Breast epithelium (tissue), 4 donors: ENCODE measurements around the gene HNRNPUL1. TPM values are rescaled to one million over a fixed set of nuclear protein-coding genes. Genes with fewer than 3 reads are reported as not detected.

Experiments used
- DNase-seq, 2 donors: peaks; one replicate each; pipeline ENCODE4 v3.0.0-alpha.2; 2019; ENCODE audit warnings: low spot score in 2 of 2
- H3K27ac ChIP-seq, 2 donors: fragments of 200-600 bp; sonication (generic) in 1 of 2; one replicate each; pipeline ENCODE4 v1.5.1; 2016 to 2019; ENCODE audit warnings: mild to moderate bottlenecking in 1 of 2
- H3K27me3 ChIP-seq, 2 donors: fragments of 200-600 bp; sonication (generic) in 1 of 2; one replicate each; pipeline versions ENCODE4 v1.5.1 to v1.6.0; 2017 to 2019; ENCODE audit warnings: control low read depth in 1 of 2, mild to moderate bottlenecking in 1 of 2
- H3K36me3 ChIP-seq: fragments of 200-600 bp; one replicate; pipeline ENCODE4 v1.5.1; 2019
- H3K4me1 ChIP-seq, 2 donors: fragments of 200-600 bp; sonication (generic); one replicate each; pipeline ENCODE4 v1.5.1; 2016 to 2019; ENCODE audit warnings: control low read depth in 1 of 2
- H3K4me3 ChIP-seq, 3 donors: fragments of 200-600 bp; sonication (generic); 1 replicate in 2 of 3; 2 replicates in 1 of 3; pipeline ENCODE4 v1.5.1; 2016 to 2019; ENCODE audit warnings: mild to moderate bottlenecking in 3 of 3, moderate library complexity in 2 of 3
- H3K9me3 ChIP-seq, 2 donors: fragments of 200-600 bp; sonication (generic) in 1 of 2; one replicate each; pipeline ENCODE4 v1.5.1; 2016 to 2019; ENCODE audit warnings: control low read depth in 1 of 2
- POLR2A ChIP-seq: fragments of 450-650 bp; IDR thresholded peaks from one replicate; pipeline ENCODE4 v1.6.1; 2016; ENCODE audit warnings: antibody characterized with exemption, mild to moderate bottlenecking, moderate library complexity
- POLR2AphosphoS5 ChIP-seq, 3 donors: sonication (generic); formaldehyde crosslinking; IDR thresholded peaks; one replicate each; pipeline ENCODE4 v1.6.1; 2017; ENCODE audit warnings: antibody characterized with exemption in 3 of 3
- intact Hi-C: fragments of 100-400 bp; cut with DNase I; formaldehyde crosslinking; loops from one replicate; pipeline ENCODE4 v1.15.1; 2023; ENCODE audit warnings: low total_unique reads
- total RNA-seq, 3 donors: library from RNA; depleted of rRNA; stranded (reverse); fragments of >200 nt; gene quantifications; one replicate each; pipeline ENCODE4 v1.1.0, GENCODE V29; 2016
- TF ChIP-seq, protein P1 (sequence below), 3 donors: fragments of 450-650 bp; IDR thresholded peaks; one replicate each; pipeline ENCODE4 v1.5.1; 2016 to 2017; ENCODE audit warnings: antibody characterized with exemption in 3 of 3, mild to moderate bottlenecking in 3 of 3, moderate library complexity in 3 of 3

Gene HNRNPUL1
- total RNA-seq, 3 donors from 2014 or later, result 116 to 146 (median 125) TPM

DNA sequence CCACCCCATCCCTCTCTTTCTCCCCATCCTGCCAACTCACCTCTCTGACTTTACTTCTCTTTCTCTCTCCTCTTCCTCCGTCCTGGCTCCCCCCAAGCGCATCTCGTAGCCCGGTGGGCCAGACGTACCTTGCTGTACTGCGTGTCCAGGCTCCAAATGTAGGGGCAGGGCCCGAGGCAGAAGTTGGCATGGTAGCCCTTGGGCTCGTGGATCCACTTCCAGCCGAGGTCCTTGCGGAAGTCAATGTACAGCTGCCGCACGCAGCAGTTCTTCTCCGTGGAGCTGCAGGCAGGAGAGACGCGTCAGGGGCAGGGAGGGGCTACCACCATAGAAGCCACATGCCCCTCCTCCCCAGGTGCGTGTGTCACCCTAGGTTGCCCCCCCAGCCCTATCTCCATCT is 67.8 kb downstream of the HNRNPUL1 start:
- Histone ChIP-seq H3K4me1 (peaks cover 0 to 5% of the 10 kb centered on the region in 2 donors), H3K36me3 (no peaks in the 10 kb centered on the region), H3K9me3 (no peaks in the 10 kb centered on the region), H3K27me3 (no peaks in the 10 kb centered on the region), H3K27ac (no peak overlapping the region), H3K4me3 (no peak overlapping the region)
- TF ChIP-seq, protein P1, sequence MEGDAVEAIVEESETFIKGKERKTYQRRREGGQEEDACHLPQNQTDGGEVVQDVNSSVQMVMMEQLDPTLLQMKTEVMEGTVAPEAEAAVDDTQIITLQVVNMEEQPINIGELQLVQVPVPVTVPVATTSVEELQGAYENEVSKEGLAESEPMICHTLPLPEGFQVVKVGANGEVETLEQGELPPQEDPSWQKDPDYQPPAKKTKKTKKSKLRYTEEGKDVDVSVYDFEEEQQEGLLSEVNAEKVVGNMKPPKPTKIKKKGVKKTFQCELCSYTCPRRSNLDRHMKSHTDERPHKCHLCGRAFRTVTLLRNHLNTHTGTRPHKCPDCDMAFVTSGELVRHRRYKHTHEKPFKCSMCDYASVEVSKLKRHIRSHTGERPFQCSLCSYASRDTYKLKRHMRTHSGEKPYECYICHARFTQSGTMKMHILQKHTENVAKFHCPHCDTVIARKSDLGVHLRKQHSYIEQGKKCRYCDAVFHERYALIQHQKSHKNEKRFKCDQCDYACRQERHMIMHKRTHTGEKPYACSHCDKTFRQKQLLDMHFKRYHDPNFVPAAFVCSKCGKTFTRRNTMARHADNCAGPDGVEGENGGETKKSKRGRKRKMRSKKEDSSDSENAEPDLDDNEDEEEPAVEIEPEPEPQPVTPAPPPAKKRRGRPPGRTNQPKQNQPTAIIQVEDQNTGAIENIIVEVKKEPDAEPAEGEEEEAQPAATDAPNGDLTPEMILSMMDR (IDR thresholded peaks at IDR 0.05), result no peak
- TF ChIP-seq POLR2AphosphoS5 (IDR thresholded peaks at IDR 0.05) (no peak), POLR2A (no peak)
- intact Hi-C loops, result no loop called here
- no peak for DNase-seq

DNA sequence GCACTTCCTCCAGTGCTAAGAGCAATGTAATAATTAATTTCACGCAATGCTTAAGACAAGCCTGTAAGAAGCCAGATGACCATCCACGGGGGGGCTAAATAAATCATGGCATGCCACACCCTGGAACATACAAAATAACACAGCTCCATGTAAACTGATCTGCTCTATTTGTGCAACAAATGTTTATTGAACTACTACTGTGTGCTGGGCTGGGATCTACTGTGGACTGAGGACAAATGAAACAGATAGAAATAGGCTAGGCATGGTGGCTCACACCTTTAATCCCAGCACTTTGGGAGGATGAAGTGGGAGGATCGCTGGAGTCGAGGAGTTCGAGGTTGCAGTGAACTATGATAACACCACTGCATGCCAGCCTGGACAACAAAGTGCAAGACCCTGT is 68.3 kb downstream of the HNRNPUL1 start:
- H3K9me3 ChIP-seq, result no peaks in the 10 kb centered on the region
- no peak for TF ChIP-seq POLR2AphosphoS5 (IDR thresholded peaks at IDR 0.05)
- TF ChIP-seq, protein P1 (IDR thresholded peaks at IDR 0.05), result no peak
- no peak for TF ChIP-seq POLR2A
- no peaks in the 10 kb centered on the region for H3K36me3 ChIP-seq
- no peak overlapping the region for H3K4me3 ChIP-seq
- no peaks in the 10 kb centered on the region for H3K27me3 ChIP-seq
- intact Hi-C loops, result no loop called here
- H3K27ac ChIP-seq, result no peak overlapping the region
- peaks cover 0 to under 1% of the 10 kb centered on the region in 2 donors for H3K4me1 ChIP-seq
- DNase-seq, result no peak

GRCh38 chr19:41334793-41335192 is 70.6 kb downstream of the HNRNPUL1 start:
- Histone ChIP-seq H3K9me3 (no peaks in the 10 kb centered on the region), H3K27me3 (no peaks in the 10 kb centered on the region), H3K36me3 (no peaks in the 10 kb centered on the region), H3K4me1 (no peaks in the 10 kb centered on the region), H3K27ac (no peak overlapping the region), H3K4me3 (no peak overlapping the region)
- TF ChIP-seq, protein P1 (IDR thresholded peaks at IDR 0.05), result no peak
- TF ChIP-seq POLR2A (no peak), POLR2AphosphoS5 (IDR thresholded peaks at IDR 0.05) (no peak)
- no peak for DNase-seq
- intact Hi-C loops, result no loop called here

- intact Hi-C loops, result no loop called here
- TF ChIP-seq POLR2A, result no peak
- TF ChIP-seq POLR2AphosphoS5 (IDR thresholded peaks at IDR 0.05), result no peak
- no peaks in the 10 kb centered on the region for H3K4me1 ChIP-seq
These were observed 71.3 kb downstream of the HNRNPUL1 start for GRCh38 chr19:41335467-41335866.

GRCh38 chr19:41339936-41340335 is 75.8 kb downstream of the HNRNPUL1 start:
- Histone ChIP-seq H3K36me3 (no peaks in the 10 kb centered on the region), H3K9me3 (no peaks in the 10 kb centered on the region), H3K4me3 (no peak overlapping the region), H3K27ac (no peak overlapping the region), H3K4me1 (no peaks in the 10 kb centered on the region), H3K27me3 (no peaks in the 10 kb centered on the region)
- intact Hi-C loops, result no loop called here
- no peak for DNase-seq
- TF ChIP-seq POLR2A (no peak), POLR2AphosphoS5 (IDR thresholded peaks at IDR 0.05) (no peak)
- TF ChIP-seq, protein P1 (IDR thresholded peaks at IDR 0.05), result no peak

More at GRCh38 chr19:41335467-41335866, 71.3 kb downstream of the HNRNPUL1 start:
- no peak for DNase-seq
- Histone ChIP-seq H3K27me3 (no peaks in the 10 kb centered on the region), H3K4me3 (no peak overlapping the region), H3K36me3 (no peaks in the 10 kb centered on the region), H3K27ac (no peak overlapping the region), H3K9me3 (no peaks in the 10 kb centered on the region)
